Hematopoietic multipotent progenitor cell (in vitro differentiated cells): ENCODE measurements around the gene TSPAN18. TPM values are rescaled to one million over a fixed set of nuclear protein-coding genes. Genes with fewer than 3 reads are reported as not detected.

Source experiments
- total RNA-seq: library from RNA; depleted of rRNA; stranded (reverse); fragments of >200 nt; gene quantifications from one replicate; pipeline ENCODE4 v1.2.3, GENCODE V29; 2012

Gene TSPAN18
- total RNA-seq, 1 donor: 0.54 TPM

Other genes starting within 250 kb of the TSPAN18 start
- gene CD82, start 161.3 kb upstream of the TSPAN18 start, total RNA-seq: 326 TPM
- gene TP53I11, start 223.9 kb downstream of the TSPAN18 start, total RNA-seq: 11.3 TPM